Inflammatory macrophage (primary cell): ENCODE results near the gene CNTNAP3.
"Not testable (repeated sequence)": the region's sequence is repeated elsewhere in the genome, so short reads cannot be mapped to it uniquely, and the experiment has no call there.

Source experiments
- DNase-seq, 2 donors: peaks; one replicate each; pipeline ENCODE4 v3.0.0-alpha.2; 2020 to 2022
- total RNA-seq, 18 experiments: gene quantifications; one replicate each; lab custom pipeline; 2026; ENCODE audit warnings: mixed read lengths in 6 of 18, inconsistent platforms in 2 of 18; lab: John Stamatoyannopoulos, UW

CNTNAP3 gene
- 0 to 0.19 (median 0) reads per million in 18 experiments for total RNA-seq

GRCh38 chr9:39287980-39288379 lies at the start of gene CNTNAP3:
Gene CNTNAP3, minus strand, starts transcription at chr9:39288167. Its CDS starts 103 bp downstream, at chr9:39288064.
- peak in 1 of 2 donors; percentile 0 for DNase-seq

DNA sequence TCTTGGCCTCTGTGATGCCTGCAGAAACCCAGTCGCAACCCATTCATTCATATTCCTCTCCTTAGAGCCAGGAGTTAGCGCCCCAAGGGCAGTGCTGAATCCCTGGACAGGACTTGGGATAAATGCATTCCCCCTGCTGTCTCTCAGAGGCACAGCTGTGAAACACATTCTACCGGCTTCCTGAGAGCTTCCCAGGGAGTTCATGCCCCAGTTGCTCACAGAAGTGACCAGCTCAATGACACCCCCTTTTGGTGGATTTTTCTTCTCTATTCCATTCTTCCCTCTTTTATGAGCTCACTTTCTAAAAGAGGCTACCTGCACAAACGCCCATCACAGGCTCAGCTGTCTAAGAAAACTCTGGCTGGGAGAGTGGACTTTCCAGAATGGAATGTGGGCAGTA lies 8.0 kb downstream of the CNTNAP3 start:
- not testable (repeated sequence) for DNase-seq

- DNase-seq, result not testable (repeated sequence)
Measured at GRCh38 chr9:39242513-39242912, 45.5 kb downstream of the CNTNAP3 start.

- not testable (repeated sequence) for DNase-seq
Measured at GRCh38 chr9:39232130-39232991, 55.6 kb downstream of the CNTNAP3 start.

- not testable (repeated sequence) for DNase-seq
Measured at GRCh38 chr9:39215976-39216375, 72.0 kb downstream of the CNTNAP3 start.

DNA sequence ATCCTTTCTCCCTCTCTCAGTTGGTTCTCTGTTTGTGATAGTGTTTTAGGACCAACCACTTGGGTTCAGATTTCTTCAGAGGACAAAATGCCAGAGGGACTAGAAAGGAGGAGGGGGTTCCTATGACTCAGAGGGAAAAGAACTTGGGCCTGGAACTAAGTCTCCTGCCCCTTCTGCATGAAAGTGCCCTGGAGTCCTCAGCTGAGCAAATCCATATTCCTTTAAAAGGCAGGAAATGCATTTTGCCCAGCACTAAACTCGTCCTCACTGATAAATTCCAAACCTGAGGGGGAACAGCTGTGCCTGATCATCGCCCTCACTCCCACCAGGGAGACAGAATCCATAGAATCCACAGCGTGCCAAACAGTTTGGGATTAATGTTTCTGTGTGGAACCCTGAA lies 78.2 kb downstream of the CNTNAP3 start:
- DNase-seq, result not testable (repeated sequence)

GRCh38 chr9:39206643-39207042 lies 81.3 kb downstream of the CNTNAP3 start:
- DNase-seq, result not testable (repeated sequence)

DNA sequence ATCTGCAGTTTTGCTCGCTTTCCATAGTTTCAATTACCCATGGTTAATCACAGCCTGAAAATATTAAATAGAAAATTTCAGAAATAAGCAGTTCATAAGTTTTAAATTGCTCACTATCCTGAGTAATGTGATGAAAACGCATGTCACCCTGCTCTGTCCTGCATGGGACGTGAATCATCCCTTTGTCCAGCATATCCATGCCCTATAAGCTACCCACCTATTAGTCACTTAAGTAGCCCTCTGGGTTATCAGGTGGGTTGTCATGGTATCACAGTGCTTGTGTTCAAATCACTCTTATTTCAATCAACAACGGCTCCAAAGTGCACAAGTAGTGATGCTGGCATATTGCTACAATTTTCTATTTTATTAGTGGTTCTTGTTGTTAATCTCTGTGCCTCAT lies 82.1 kb downstream of the CNTNAP3 start:
- not testable (repeated sequence) for DNase-seq

- not testable (repeated sequence) for DNase-seq
Measured at GRCh38 chr9:39200412-39200811, 87.6 kb downstream of the CNTNAP3 start.

GRCh38 chr9:39198000-39198709 lies 89.8 kb downstream of the CNTNAP3 start:
- DNase-seq, result not testable (repeated sequence)

GRCh38 chr9:39171370-39171769 lies 116.6 kb downstream of the CNTNAP3 start:
- not testable (repeated sequence) for DNase-seq

DNA sequence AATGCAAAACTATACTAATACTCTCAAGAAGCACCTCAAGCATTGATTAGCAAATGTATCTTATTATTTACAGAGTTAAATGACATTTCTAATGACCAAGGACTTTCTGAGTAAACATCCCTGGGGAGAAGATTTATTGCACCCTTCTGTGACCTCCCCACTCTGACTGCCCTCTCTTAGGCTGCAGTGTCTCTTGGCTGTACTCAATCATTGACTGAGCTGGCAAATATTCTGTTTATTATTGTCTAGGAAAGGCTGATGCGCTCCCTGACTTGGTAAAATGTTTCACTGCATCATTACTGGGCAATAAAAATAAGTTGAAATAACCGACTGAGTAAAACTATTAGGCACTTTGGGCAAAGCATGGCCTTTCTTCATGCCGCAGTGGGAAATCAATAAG lies 130.3 kb downstream of the CNTNAP3 start:
- DNase-seq, result not testable (repeated sequence)

GRCh38 chr9:39132826-39133552 lies 155.0 kb downstream of the CNTNAP3 start:
- DNase-seq, result not testable (repeated sequence)

DNA sequence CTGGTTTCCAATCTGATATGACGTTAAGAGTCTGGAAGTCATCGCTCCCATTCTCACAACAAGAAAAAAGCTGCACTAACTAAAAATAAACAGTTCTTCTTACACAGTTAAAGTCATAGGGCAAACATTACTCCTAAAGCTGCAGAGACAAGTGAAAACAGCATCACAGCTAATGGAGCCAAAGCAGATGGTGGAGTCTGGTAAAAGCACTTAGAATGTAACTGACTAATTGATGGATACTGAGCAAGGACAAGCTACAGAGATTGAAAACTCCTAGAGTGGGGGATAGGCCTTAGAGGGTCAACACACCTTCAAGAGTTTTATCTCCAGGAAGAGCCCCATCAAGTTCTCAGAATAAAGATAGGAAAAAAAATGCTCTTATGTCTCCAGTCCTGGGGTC lies 166.6 kb downstream of the CNTNAP3 start:
- DNase-seq, result not testable (repeated sequence)

- DNase-seq, result not testable (repeated sequence)
Measured at GRCh38 chr9:39111746-39112145, 176.2 kb downstream of the CNTNAP3 start.

DNA sequence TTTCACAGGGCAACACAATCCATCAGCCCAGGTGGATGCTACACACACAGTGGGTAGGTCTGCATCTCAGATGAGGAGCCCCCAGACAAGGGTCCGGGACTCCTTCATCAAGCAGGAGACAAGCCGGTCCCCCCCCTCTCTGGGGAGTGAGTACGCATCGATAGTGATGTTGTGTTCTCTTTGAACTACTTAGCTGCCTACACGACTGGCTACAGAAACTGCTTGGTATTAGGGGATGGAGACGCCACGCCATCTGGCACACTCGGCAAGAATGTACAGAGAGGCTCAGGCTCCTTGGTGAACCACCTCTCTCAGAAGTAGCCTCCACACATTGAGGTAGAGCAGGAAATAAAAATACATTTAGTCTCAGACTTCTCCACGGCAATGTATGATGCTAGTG lies 179.8 kb downstream of the CNTNAP3 start:
- DNase-seq, result no peak

DNA sequence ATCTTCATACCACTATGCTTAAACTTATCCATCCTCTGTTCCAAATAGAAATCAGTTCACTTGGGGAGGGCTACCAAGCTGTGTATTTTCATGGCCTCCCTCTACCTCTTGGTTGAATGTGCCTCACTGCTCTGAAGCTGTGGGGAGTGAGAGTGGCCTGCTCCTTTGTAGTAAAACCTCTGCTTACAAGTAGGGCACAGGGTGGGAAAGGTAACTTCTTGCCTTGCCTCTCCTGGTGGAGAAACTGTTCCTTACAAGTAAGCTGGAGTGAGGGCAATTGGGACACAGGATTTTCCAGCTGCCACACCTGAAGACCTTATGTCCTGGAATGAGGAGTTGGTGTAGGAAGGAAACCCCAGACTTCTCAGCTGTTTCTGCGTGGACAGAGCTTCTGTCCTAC lies 190.8 kb downstream of the CNTNAP3 start:
- not testable (repeated sequence) for DNase-seq

DNA sequence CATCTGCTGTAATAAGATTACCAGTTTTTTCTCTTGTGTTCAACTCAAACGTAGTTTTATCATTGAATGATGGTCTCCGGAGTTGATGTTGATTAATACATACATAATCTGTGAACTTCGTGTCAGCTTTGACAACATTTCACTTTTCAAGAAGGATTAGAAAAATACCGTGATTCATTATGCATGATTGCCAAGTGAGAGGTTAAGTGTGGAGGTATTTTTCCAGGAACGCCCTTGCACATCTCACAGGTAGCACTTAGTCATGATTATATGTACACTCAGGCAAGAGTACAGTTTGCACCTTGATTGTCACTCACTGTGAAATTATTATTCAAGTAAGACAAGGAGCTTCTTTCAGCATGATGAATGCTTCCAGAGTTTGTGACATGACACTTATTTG lies 202.7 kb downstream of the CNTNAP3 start:
- DNase-seq, result not testable (repeated sequence)

- DNase-seq, result not testable (repeated sequence)
Measured at GRCh38 chr9:39082574-39082973, 205.4 kb downstream of the CNTNAP3 start.

DNA sequence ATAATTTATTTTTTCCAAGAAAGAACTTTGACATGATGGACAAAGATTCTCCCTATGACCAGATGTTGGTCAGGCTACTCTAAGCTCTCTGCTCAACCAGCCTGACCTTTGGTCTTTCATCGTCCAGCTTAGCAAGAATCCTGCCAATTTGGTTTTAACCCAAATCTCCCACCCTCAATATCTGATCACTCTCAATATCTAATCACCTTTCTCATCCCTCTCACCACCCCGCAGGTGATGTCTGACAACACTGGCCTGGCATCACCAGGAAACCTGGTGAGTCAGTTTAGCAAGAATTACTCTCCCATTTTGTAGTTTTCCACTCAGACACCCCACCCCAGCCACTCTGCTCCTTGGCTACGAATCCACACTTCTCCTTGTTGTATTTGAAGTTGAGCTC lies 207.9 kb downstream of the CNTNAP3 start:
- DNase-seq, result not testable (repeated sequence)

- DNase-seq, result not testable (repeated sequence)
Measured at GRCh38 chr9:39078621-39079256, 209.2 kb downstream of the CNTNAP3 start.

DNA sequence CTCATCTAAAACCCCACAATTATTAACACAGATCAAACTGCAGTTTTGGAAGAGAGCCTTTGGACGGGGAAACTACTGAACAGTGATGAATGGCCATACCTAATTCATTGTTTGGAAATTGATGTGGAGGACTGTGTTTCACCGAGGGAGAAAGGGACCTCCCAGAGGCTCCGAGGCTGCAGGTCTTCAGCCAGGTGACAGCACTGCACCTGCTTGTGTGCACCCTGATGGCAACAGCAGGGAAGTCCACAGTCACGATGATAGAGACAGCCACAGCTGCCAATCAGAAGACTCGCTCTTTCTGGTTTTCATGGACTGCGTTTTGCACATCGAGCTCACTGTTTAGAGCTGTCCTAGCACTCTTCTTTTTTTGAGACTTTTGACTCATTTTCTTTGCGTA lies 214.4 kb downstream of the CNTNAP3 start:
- not testable (repeated sequence) for DNase-seq
